Nephron progenitor cell (in vitro differentiated cells): Measurements from ENCODE around the gene DEPP1.

Experiments used
- DNase-seq: peaks from one replicate; pipeline ENCODE4 v3.0.0; 2021
- H3K27ac Mint-ChIP-seq: 2 replicates; pipeline ENCODE4 v1.8.0; 2021; ENCODE audit warnings: mild to moderate bottlenecking, moderate library complexity, mixed read lengths
- H3K27me3 Mint-ChIP-seq: 2 replicates; pipeline ENCODE4 v1.8.0; 2021; ENCODE audit warnings: mild to moderate bottlenecking, low read depth, mixed read lengths; ENCODE audit not compliant: poor library complexity
- H3K36me3 Mint-ChIP-seq: 2 replicates; pipeline ENCODE4 v1.8.0; 2021; ENCODE audit warnings: low read depth, mixed read lengths
- H3K4me1 Mint-ChIP-seq: 2 replicates; pipeline ENCODE4 v1.8.0; 2021; ENCODE audit warnings: mixed read lengths
- H3K4me3 Mint-ChIP-seq: 2 replicates; pipeline ENCODE4 v1.8.0; 2021; ENCODE audit warnings: mild to moderate bottlenecking, moderate library complexity, mixed read lengths
- H3K9me3 Mint-ChIP-seq: 2 replicates; pipeline ENCODE4 v1.8.0; 2021; ENCODE audit warnings: mild to moderate bottlenecking, moderate library complexity, mixed read lengths
- CTCF ChIP-seq: fragments of 200-600 bp; sonication (generic); IDR thresholded peaks from 2 replicates; pipeline ENCODE4 v1.5.0; 2021; ENCODE audit warnings: antibody characterized with exemption

Gene DEPP1

GRCh38 chr10:45005284-45005683, 26.7 kb upstream of the DEPP1 start:
- TF ChIP-seq CTCF = no peak
- Mint-ChIP-seq H3K4me3 (no peak overlapping the region), H3K27me3 (peaks cover 5% of the 10 kb centered on the region), H3K27ac (no peak overlapping the region), H3K9me3 (peaks cover 44% of the 10 kb centered on the region), H3K36me3 (peaks cover 58% of the 10 kb centered on the region), H3K4me1 (peaks cover 20% of the 10 kb centered on the region)
- no peak for DNase-seq

- TF ChIP-seq CTCF = no peak
- no peak overlapping the region for H3K4me3 Mint-ChIP-seq
- H3K4me1 Mint-ChIP-seq = peaks cover 26% of the 10 kb centered on the region
- peaks cover 64% of the 10 kb centered on the region for H3K36me3 Mint-ChIP-seq
- no peak overlapping the region for H3K27ac Mint-ChIP-seq
- DNase-seq = no peak
- H3K9me3 Mint-ChIP-seq = peaks cover 51% of the 10 kb centered on the region
- H3K27me3 Mint-ChIP-seq = peaks cover 5% of the 10 kb centered on the region
Observed at GRCh38 chr10:45004661-45005060, 26.1 kb upstream of the DEPP1 start.

- peak overlapping the region; percentile 52 for H3K4me3 Mint-ChIP-seq
- no peak for DNase-seq
- TF ChIP-seq CTCF = no peak
- H3K4me1 Mint-ChIP-seq = peaks cover 27% of the 10 kb centered on the region
- H3K9me3 Mint-ChIP-seq = peaks cover 52% of the 10 kb centered on the region
- H3K27ac Mint-ChIP-seq = no peak overlapping the region
- H3K36me3 Mint-ChIP-seq = peaks cover 65% of the 10 kb centered on the region
- peaks cover 14% of the 10 kb centered on the region for H3K27me3 Mint-ChIP-seq
Observed at GRCh38 chr10:45003432-45004000, 24.9 kb upstream of the DEPP1 start.

- Mint-ChIP-seq H3K9me3 (peaks cover 52% of the 10 kb centered on the region), H3K27ac (peak overlapping the region; percentile 22), H3K4me3 (peak overlapping the region; percentile 84), H3K36me3 (peaks cover 64% of the 10 kb centered on the region), H3K4me1 (peaks cover 28% of the 10 kb centered on the region), H3K27me3 (peaks cover 22% of the 10 kb centered on the region)
- no peak for DNase-seq
- no peak for TF ChIP-seq CTCF
Observed at GRCh38 chr10:45001381-45002148, 23.0 kb upstream of the DEPP1 start.

- Mint-ChIP-seq H3K9me3 (peaks cover 52% of the 10 kb centered on the region), H3K27ac (peak within 1 kb of the TSS; percentile 90), H3K36me3 (peaks cover 57% of the 10 kb centered on the region), H3K4me1 (peaks cover 35% of the 10 kb centered on the region), H3K27me3 (peaks cover 22% of the 10 kb centered on the region), H3K4me3 (peak within 1 kb of the TSS; percentile 84)
- DNase-seq = peak; percentile 78
- TF ChIP-seq CTCF = no peak
Observed at GRCh38 chr10:45000752-45001380, 22.3 kb upstream of the DEPP1 start, which contains the start of gene ZNF22. Gene ZNF22, plus strand, starts transcription at chr10:45000923. Its CDS starts 2,446 bp downstream, at chr10:45003369.
